Measurements from ENCODE around the gene GPRIN3. TPM values are rescaled to one million over a fixed set of nuclear protein-coding genes. Genes with fewer than 3 reads are reported as not detected.

The GPRIN3 gene
- total RNA-seq, 1 experiment from 2014 or later = 0.48 TPM

DNA sequence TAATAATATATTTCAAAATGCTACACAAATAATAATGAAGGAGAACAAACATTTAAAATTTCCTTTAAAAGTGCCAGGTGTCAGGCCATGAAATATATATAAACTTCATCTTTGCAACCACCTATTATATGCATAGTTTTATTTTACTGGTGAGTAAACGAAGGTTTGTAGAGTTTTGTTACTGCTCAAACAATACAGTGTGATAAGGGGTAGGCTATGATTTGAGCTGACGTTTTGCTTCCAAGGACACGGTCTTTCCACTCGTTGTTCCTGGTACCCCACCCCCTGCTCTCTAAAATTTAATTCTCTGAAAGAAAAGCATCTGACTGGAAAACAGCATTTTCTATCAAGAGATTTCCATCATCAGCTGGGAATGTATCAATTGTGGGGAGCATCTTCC, 27.2 kb upstream of the GPRIN3 start:
- H3K9me3 Mint-ChIP-seq = no peaks in the 10 kb centered on the region; a peak in 2 of 5 replicates
- H2BK120ac ChIP-seq (ENCODE audit: low read depth, low read length, poor library complexity, severe bottlenecking) = no peak overlapping the region
- no peak overlapping the region for H3K4me3 Mint-ChIP-seq
- no peaks in the 10 kb centered on the region for H4K20me1 ChIP-seq (ENCODE audit: control insufficient read depth, insufficient read depth, insufficient read length)
- H3K36me3 Mint-ChIP-seq (ENCODE audit: insufficient read depth in 1 of 3, low read depth in 3 of 3) = no peaks in the 10 kb centered on the region
- H3K27me3 ChIP-seq (ENCODE audit: insufficient read depth, low read length) = no peaks in the 10 kb centered on the region
- no peak overlapping the region for H3K56ac ChIP-seq (ENCODE audit: insufficient read length, low read depth, low read length)
- peaks cover 0 to 7% of the 10 kb centered on the region in 2 experiments; a peak in 2 of 4 replicates for H3K4me1 Mint-ChIP-seq
- H2BK20ac ChIP-seq (ENCODE audit: low read depth, low read length, poor library complexity, severe bottlenecking) = no peak overlapping the region
- H3T11ph ChIP-seq (ENCODE audit: low read length) = no peak overlapping the region
- H3K9ac ChIP-seq (ENCODE audit: extremely low read depth, insufficient read length, low read length) = no peak overlapping the region
- no peak overlapping the region for H2AK5ac ChIP-seq (ENCODE audit: insufficient read length, low read length)
- no peak overlapping the region for H3K4ac ChIP-seq (ENCODE audit: low read depth, low read length)
- H2BK5ac ChIP-seq (ENCODE audit: insufficient read length, low read length) = no peak overlapping the region
- no peak overlapping the region for H4K91ac ChIP-seq (ENCODE audit: insufficient read length, low read depth, low read length)
- no peak overlapping the region for H3K4me2 ChIP-seq (ENCODE audit: insufficient read depth, insufficient read length, low read length)
- no peaks in the 10 kb centered on the region for H3K79me2 ChIP-seq (ENCODE audit: insufficient read depth, low read length)
- H3K27ac Mint-ChIP-seq = no peak overlapping the region
- H2AFZ ChIP-seq (ENCODE audit: low read length) = no peak overlapping the region
- TF ChIP-seq, protein P1, sequence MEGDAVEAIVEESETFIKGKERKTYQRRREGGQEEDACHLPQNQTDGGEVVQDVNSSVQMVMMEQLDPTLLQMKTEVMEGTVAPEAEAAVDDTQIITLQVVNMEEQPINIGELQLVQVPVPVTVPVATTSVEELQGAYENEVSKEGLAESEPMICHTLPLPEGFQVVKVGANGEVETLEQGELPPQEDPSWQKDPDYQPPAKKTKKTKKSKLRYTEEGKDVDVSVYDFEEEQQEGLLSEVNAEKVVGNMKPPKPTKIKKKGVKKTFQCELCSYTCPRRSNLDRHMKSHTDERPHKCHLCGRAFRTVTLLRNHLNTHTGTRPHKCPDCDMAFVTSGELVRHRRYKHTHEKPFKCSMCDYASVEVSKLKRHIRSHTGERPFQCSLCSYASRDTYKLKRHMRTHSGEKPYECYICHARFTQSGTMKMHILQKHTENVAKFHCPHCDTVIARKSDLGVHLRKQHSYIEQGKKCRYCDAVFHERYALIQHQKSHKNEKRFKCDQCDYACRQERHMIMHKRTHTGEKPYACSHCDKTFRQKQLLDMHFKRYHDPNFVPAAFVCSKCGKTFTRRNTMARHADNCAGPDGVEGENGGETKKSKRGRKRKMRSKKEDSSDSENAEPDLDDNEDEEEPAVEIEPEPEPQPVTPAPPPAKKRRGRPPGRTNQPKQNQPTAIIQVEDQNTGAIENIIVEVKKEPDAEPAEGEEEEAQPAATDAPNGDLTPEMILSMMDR (conservative IDR thresholded peaks at IDR 0.05) = no peak
- no peaks in the 10 kb centered on the region for H3K9me3 ChIP-seq (ENCODE audit: control insufficient read depth, low read depth, low read length)
- no peak overlapping the region for H4K5ac ChIP-seq (ENCODE audit: insufficient read length, low read depth, low read length)
- H3K27ac ChIP-seq (ENCODE audit: insufficient read length, low read depth, low read length) = no peak overlapping the region
- H2BK15ac ChIP-seq (ENCODE audit: low read depth, low read length) = no peak overlapping the region
- H3K79me1 ChIP-seq (ENCODE audit: insufficient read depth, low read depth, low read length, poor library complexity, severe bottlenecking) = no peaks in the 10 kb centered on the region
- H4K8ac ChIP-seq (replicated peaks; ENCODE audit: insufficient read length, low read depth, low read length) = no peak overlapping the region
- no peaks in the 10 kb centered on the region for H3K4me1 ChIP-seq (ENCODE audit: insufficient read depth, low read length)
- no CpG with 5 or more reads among the region's 4 CpGs for WGBS (ENCODE audit: extremely low coverage, insufficient read length, low lambda C conversion rate)
- no peak overlapping the region for H3K23ac ChIP-seq (ENCODE audit: insufficient read length, low read depth, low read length)
- H3K27me3 Mint-ChIP-seq (ENCODE audit: low read depth) = no peaks in the 10 kb centered on the region
- H3K18ac ChIP-seq (ENCODE audit: insufficient read length, low read depth, low read length) = no peak overlapping the region
- H2BK12ac ChIP-seq (ENCODE audit: insufficient read length, low read depth, low read length) = no peak overlapping the region
- DNase-seq = no peak
- no peaks in the 10 kb centered on the region for H3K23me2 ChIP-seq (ENCODE audit: insufficient read length, low read depth, low read length, poor library complexity, severe bottlenecking)
- H3K14ac ChIP-seq (ENCODE audit: insufficient read depth, low read length) = no peak overlapping the region

All from H9 (cell line).